ENCODE results near the gene DIP2B.

- no peak for TF ChIP-seq YY1 (IDR thresholded peaks at IDR 0.05; ENCODE audit: insufficient read depth, insufficient read length)
- no peak for TF ChIP-seq SUZ12 (IDR thresholded peaks at IDR 0.05; ENCODE audit: extremely low read depth, insufficient read depth, insufficient read length)
- no peak for TF ChIP-seq ZNF274 (IDR thresholded peaks at IDR 0.05; ENCODE audit: low read depth, low read length)
Observed at GRCh38 chr12:50562520-50563433, 58.0 kb downstream of the DIP2B start.
